Thyroid gland (tissue), 4 donors: ENCODE results near the gene WDR26. TPM values are rescaled to one million over a fixed set of nuclear protein-coding genes. Genes with fewer than 3 reads are reported as not detected.
A peak's percentile ranks its signal among the peaks of the same experiment; 100 is the strongest.

Source experiments
- DNase-seq, 2 donors: peaks; one replicate each; pipeline ENCODE4 v3.0.0-alpha.2; 2019
- H3K27ac ChIP-seq, 3 donors: fragments of 200-600 bp; sonication (generic); 1 replicate in 2 of 3; 2 replicates in 1 of 3; pipeline ENCODE4 v1.5.1; 2016 to 2019; ENCODE audit warnings: mild to moderate bottlenecking in 1 of 3, moderate library complexity in 1 of 3
- H3K27me3 ChIP-seq: fragments of 200-600 bp; sonication (generic); one replicate; pipeline ENCODE4 v1.5.1; 2019
- H3K36me3 ChIP-seq, 2 donors: fragments of 200-600 bp; sonication (generic); one replicate each; pipeline ENCODE4 v1.5.1; 2016 to 2019
- H3K4me1 ChIP-seq, 2 donors: fragments of 200-600 bp; sonication (generic); one replicate each; pipeline ENCODE4 v1.5.1; 2017 to 2019
- H3K4me3 ChIP-seq, 3 donors: fragments of 200-600 bp; sonication (generic); replicated peaks in 1 of 3; 1 replicate in 2 of 3; 2 replicates in 1 of 3; pipeline ENCODE4 v1.5.1; 2016; ENCODE audit warnings: mild to moderate bottlenecking in 1 of 3
- H3K9me3 ChIP-seq: fragments of 200-600 bp; sonication (generic); one replicate; pipeline ENCODE4 v1.5.1; 2017
- POLR2A ChIP-seq, 2 donors: fragments of 450-650 bp; IDR thresholded peaks; one replicate each; pipeline ENCODE4 v1.6.1; 2017; ENCODE audit warnings: antibody characterized with exemption in 2 of 2, mild to moderate bottlenecking in 2 of 2, moderate library complexity in 1 of 2
- WGBS, 2 donors: methylation state at CpG; one replicate each; pipeline ENCODE4 v1.1.5; 2017; 5-methylcytosine and 5-hydroxymethylcytosine counted together
- intact Hi-C: fragments of 100-400 bp; cut with DNase I; formaldehyde crosslinking; loops from one replicate; pipeline ENCODE4 v1.15.1; 2023
- total RNA-seq, 4 donors: library from RNA; depleted of rRNA; stranded (reverse); fragments of >200 nt; gene quantifications; one replicate each; pipeline ENCODE4 v1.2.3, GENCODE V29; 2016
- TF ChIP-seq, protein P1 (sequence below), 6 experiments: fragments of 200-600 bp in 3 of 6; fragments of 450-650 bp in 3 of 6; sonication (generic) in 3 of 6; IDR thresholded peaks; one replicate each; pipeline ENCODE4 v1.5.1; 2016 to 2019; ENCODE audit warnings: antibody characterized with exemption in 6 of 6, mild to moderate bottlenecking in 2 of 6, inconsistent platforms in 1 of 6, moderate library complexity in 1 of 6

Gene WDR26
- total RNA-seq, 4 donors from 2014 or later = 72.8 to 116 (median 89.2) TPM

DNA sequence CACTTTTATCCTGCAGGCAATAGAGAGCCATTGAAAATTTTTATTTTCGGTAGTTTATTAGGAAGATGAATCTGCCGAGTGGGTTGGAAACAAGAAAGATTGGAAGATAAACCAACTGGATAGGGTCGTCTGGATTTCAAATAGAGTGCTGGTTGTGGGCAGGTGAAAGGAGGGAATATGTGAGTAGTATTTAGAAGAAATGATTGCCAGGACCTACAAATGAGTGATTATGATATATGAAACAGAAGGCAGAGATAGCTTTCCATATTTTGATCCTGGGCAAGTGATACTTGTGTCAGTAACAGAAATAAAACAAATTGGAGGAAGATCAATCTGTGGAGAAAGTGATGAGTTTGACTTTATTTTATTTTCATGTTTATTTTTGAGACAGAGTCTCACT is 75.4 kb downstream of the WDR26 start:
- H3K4me1 ChIP-seq = peaks cover 7 to 9% of the 10 kb centered on the region in 2 donors
- H3K4me3 ChIP-seq = no peak overlapping the region
- no peaks in the 10 kb centered on the region for H3K36me3 ChIP-seq
- intact Hi-C loops = loop anchor here (10.0 kb wide), 1 partner anchor 96 kb away; no protein-coding TSS in a partner anchor
- no peak for DNase-seq
- H3K27me3 ChIP-seq = no peaks in the 10 kb centered on the region
- H3K27ac ChIP-seq = no peak overlapping the region
- no peak for TF ChIP-seq POLR2A (IDR thresholded peaks at IDR 0.05)
- TF ChIP-seq, protein P1, sequence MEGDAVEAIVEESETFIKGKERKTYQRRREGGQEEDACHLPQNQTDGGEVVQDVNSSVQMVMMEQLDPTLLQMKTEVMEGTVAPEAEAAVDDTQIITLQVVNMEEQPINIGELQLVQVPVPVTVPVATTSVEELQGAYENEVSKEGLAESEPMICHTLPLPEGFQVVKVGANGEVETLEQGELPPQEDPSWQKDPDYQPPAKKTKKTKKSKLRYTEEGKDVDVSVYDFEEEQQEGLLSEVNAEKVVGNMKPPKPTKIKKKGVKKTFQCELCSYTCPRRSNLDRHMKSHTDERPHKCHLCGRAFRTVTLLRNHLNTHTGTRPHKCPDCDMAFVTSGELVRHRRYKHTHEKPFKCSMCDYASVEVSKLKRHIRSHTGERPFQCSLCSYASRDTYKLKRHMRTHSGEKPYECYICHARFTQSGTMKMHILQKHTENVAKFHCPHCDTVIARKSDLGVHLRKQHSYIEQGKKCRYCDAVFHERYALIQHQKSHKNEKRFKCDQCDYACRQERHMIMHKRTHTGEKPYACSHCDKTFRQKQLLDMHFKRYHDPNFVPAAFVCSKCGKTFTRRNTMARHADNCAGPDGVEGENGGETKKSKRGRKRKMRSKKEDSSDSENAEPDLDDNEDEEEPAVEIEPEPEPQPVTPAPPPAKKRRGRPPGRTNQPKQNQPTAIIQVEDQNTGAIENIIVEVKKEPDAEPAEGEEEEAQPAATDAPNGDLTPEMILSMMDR (IDR thresholded peaks at IDR 0.05) = no peak
- WGBS, 2 donors = 90 to 91% methylated on average over 3 of the region's 3 CpGs
- H3K9me3 ChIP-seq = no peaks in the 10 kb centered on the region

- intact Hi-C loops = loop anchor here (10.0 kb wide), 1 partner anchor 97 kb away; no protein-coding TSS in a partner anchor
- H3K27ac ChIP-seq = no peak overlapping the region
- TF ChIP-seq, protein P1 (IDR thresholded peaks at IDR 0.05) = no peak
- no peak for TF ChIP-seq POLR2A (IDR thresholded peaks at IDR 0.05)
- no peak overlapping the region for H3K4me3 ChIP-seq
- peaks cover 7 to 9% of the 10 kb centered on the region in 2 donors for H3K4me1 ChIP-seq
- H3K36me3 ChIP-seq = no peaks in the 10 kb centered on the region
- 79 to 87% methylated on average over 4 of the region's 4 CpGs for WGBS, 2 donors
- H3K9me3 ChIP-seq = no peaks in the 10 kb centered on the region
- H3K27me3 ChIP-seq = no peaks in the 10 kb centered on the region
- no peak for DNase-seq
Measured at GRCh38 chr1:224358237-224358636, 76.4 kb downstream of the WDR26 start.

GRCh38 chr1:224357626-224358124 is 76.9 kb downstream of the WDR26 start:
- intact Hi-C loops = loop anchor here (10.0 kb wide), 1 partner anchor 97 kb away; no protein-coding TSS in a partner anchor
- peak overlapping the region in 2 of 3 donors; percentile 62 to 85 for H3K27ac ChIP-seq
- no peaks in the 10 kb centered on the region for H3K9me3 ChIP-seq
- H3K4me3 ChIP-seq = peak overlapping the region in 2 of 3 donors; percentile 74 to 97
- peaks cover 7 to 9% of the 10 kb centered on the region in 2 donors for H3K4me1 ChIP-seq
- H3K36me3 ChIP-seq = no peaks in the 10 kb centered on the region
- H3K27me3 ChIP-seq = no peaks in the 10 kb centered on the region
- WGBS, 2 donors = 36 to 44% methylated on average over 9 of the region's 9 CpGs
- DNase-seq = no peak
- TF ChIP-seq, protein P1 (IDR thresholded peaks at IDR 0.05) = no peak
- no peak for TF ChIP-seq POLR2A (IDR thresholded peaks at IDR 0.05)

GRCh38 chr1:224356685-224357625 is 77.6 kb downstream of the WDR26 start, which contains the start of gene CNIH4:
CNIH4 (plus strand) TSS chr1:224356879; CDS start chr1:224356925, 46 bp downstream.
- 0 to 1% methylated on average over 35 to 41 of the region's 78 CpGs for WGBS, 2 donors
- peaks cover 7 to 9% of the 10 kb centered on the region in 2 donors for H3K4me1 ChIP-seq
- H3K27me3 ChIP-seq = no peaks in the 10 kb centered on the region
- TF ChIP-seq, protein P1 (IDR thresholded peaks at IDR 0.05) = peak in 1 of 6 experiments; percentile 11
- peak in 1 of 2 donors; percentile 88 for TF ChIP-seq POLR2A (IDR thresholded peaks at IDR 0.05)
- peak within 1 kb of the TSS; percentile 43 to 97 (median 74) for H3K4me3 ChIP-seq
- DNase-seq = peak; percentile 89
- H3K9me3 ChIP-seq = no peaks in the 10 kb centered on the region
- H3K27ac ChIP-seq = peak within 1 kb of the TSS; percentile 42 to 85 (median 62)
- no peaks in the 10 kb centered on the region for H3K36me3 ChIP-seq
- intact Hi-C loops = loop anchor here (10.0 kb wide), 1 partner anchor 98 kb away; no protein-coding TSS in a partner anchor
